T-helper 1 cell (primary cell): ENCODE measurements around the gene MR1.
"Not testable (repeated sequence)": the region's sequence is repeated elsewhere in the genome, so short reads cannot be mapped to it uniquely, and the experiment has no call there.

Experiments used
- DNase-seq, 5 donors: peaks; one replicate each; pipeline ENCODE4 v3.0.0-alpha.2; 2012 to 2020

MR1 gene

DNA sequence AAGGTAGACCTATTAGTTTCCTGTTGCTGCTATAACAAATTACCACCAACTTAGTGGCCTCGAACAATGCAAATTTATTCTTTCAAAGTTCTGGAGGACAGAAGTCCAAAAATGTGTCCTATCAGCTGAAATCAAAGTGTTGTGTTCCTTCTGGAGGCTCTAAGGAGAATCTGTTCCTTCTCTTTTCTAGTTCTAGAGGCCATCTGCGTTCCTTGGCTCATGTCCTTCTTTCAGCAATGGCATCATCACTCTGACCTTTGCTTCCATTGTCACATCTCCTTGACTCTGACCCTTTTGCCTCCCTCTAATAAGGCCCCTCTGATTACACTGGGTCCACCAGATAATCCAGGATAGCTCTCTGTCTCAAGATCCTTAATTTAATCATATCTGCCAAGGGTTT, 1.2 kb upstream of the MR1 start:
- DNase-seq, result no peak

DNA sequence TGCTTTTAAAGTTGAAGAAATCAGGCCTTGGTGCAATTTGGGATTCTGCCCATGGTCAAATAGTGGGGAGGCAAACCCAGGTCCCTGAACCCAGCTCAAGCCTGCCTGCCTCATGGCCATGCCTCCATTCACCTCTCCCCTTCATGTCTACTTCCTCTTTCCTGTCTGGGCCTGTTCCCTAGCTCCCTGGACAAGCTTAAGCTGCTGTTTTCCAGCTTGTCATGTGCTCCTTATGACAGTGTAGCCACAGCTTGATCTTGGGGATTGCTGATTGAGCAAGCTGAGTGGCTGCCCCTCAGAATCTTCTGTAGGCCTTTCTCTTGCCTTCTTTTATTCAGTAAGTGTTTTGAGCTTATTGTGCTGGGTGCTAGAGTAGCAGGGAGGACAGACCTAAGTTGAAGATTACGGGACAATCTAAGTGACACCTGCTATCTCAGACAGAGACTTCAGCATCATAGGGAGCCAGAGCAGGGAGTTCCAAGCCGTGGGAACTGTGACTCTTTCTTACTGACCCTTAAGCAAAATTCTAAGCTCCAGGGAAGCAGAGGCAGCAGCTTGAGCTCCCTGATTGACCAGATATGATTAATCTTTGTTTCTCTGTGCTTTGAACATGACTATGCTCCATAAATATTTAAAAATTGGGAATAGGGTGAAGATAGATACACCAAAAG, 520 bp upstream of the MR1 start:
- peak in 2 of 5 donors; percentile 17 to 58 for DNase-seq

DNA sequence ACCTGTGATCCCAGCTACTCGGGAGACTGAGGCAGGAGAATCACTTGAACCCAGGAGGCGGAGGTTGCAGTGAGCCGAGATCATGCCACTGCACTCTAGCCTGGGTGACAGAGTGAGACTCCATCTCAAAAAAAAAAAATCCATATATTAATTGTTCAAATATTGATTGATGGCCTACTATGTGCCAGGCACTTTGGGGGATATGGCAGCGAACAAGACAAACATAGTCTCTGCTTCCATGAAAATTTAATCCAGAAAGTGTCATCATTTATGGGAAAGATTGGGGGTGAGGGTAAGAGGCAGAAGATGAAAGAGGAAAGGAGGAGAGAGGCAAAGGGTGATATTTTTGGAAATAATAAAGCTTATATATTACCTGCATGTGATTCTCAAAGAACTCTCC, 1.4 kb downstream of the MR1 start:
- DNase-seq, result not testable (repeated sequence)

DNA sequence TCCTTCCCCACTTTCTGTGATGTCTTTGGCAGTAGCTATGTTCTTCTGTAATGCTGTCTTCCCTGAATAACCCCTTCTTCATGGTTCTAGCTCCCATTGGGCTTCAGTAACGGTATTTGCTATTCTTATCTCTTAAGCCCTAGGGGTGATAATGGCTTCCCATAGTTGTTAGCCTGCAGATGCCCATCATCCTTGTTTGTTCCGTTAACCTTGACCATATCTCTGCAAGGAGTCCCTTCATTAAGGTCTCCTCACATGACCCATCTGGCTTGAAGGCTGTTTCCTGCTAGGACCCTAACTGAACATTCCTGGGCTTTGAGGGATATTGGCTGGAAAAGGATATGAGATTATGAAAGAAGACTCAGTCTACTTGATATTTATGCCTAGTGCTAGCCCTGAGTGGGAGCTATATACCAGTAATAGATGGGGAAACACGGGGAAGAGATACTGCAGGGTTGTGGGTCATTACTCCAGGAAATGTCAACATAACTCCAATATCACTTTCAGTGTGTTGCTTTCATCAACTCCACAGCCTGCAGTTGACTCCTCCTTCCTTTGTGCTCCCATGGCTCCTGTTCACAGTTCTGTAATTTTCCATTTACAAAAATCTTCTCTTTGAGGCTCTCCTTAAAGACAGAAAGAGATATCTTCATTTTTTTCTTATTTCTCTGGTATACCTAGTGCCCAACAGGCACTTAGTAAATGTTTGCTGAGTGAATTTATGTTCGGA, 2.5 kb downstream of the MR1 start:
- DNase-seq, result no peak

DNA sequence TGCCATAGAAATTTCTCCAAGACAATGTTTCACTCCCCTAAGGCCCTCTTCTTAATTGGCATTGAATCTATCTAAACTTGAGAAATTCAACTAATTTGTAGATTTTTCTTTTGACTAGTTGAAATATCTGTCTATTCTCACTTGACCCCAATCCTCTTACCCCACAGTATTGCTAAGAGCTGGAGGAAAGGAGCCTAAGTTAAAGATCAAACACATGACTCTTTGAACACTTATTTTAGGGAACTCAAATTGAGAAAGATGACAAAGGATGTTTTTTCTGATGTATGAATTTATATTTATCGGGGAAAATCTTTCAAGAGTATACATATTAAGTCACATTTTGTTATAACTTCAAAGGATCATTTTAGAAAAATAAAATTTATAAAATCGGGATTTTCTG, 3.6 kb downstream of the MR1 start:
- no peak for DNase-seq

DNA sequence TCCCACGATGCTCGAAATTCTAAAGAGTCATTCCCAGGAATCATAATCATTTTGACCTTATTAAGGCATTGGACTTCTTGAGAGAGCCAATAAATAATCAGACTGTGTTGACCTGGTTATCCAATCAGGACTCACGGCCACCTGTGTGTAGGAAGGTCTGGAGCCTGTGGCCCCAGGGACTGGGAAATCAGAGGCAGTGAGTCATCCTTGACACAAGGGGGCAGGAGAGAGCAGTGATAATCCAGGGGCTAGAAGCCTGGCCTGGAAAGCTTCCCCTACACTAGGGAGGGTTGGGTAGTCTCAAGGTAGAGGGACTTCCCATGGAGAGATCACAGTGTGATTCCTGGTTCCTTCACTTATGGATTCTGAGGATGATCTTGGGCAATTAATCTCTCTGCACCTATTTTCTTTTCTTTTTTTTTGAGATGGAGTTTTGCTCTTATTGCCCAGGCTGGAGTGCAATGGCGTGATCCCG, 4.7 kb downstream of the MR1 start:
- peak in 4 of 5 donors; percentile 45 to 65 (median 60) for DNase-seq

DNA sequence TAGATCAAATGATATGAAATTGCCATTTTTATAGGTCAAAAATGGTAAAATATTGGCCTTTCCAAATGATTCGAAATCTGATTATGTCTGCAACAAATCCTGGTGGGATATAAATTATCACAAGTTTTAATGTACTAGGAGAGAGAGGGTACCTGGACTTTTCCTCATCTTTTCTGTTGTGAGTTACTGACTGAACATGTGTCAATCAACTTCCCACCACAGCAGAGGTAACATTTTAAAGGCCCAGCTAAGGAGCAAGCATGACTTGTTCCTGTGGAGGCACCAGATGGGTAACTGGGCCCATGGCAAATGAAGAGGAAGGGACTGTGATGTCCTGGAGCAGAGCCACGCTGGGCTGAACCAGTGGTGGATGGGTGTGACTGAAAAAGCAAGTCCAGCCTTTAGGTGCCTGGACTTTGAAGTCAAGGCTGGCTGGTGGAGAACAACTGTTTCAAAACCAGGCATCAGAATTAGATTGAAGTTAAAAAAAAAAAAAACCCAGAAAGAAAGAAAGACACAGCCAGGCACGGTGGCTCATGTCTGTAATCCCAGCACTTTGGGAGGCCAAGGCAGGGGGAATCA, 6.6 kb downstream of the MR1 start:
- DNase-seq, result no peak

DNA sequence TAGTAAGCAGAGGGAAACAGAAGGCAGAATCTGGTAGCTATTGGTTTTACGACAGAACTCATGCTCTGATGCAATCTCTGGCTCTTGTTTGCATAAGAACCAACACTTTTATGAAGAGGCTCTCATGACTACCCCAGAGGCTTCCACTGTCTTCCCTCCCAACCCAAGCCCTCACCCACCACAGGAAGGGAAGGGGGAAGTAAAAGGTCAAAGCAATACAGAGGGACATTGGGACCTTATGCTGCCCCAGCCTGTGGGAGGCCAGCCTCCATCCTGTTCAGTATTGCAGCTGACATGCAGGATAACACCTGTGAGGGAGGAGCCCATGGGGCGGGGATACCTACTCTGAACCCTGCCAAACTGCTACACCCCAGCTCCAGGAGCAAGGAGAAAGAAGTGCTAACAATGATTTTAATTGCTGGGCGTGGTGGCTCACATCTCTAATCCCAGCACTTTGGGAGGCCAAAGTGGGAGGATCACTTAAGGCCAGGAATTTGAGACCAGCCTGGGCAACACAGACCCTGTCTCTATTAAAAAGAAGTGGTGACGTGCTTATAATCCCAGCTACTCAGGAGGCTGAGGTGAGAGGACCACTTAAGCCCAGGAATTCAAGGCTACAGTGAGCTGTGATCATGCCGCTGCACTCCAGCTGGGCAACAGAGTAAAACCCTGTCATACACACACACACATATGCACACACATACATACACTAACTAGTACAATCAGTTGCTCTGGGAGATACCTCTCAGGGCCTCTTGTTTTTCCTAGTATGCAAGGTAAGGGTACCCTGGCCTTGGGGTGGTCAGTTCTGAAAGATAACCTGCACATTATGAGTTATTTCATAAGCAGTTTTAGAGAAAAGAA, 9.5 kb downstream of the MR1 start:
- DNase-seq, result peak in 1 of 5 donors; percentile 23

DNA sequence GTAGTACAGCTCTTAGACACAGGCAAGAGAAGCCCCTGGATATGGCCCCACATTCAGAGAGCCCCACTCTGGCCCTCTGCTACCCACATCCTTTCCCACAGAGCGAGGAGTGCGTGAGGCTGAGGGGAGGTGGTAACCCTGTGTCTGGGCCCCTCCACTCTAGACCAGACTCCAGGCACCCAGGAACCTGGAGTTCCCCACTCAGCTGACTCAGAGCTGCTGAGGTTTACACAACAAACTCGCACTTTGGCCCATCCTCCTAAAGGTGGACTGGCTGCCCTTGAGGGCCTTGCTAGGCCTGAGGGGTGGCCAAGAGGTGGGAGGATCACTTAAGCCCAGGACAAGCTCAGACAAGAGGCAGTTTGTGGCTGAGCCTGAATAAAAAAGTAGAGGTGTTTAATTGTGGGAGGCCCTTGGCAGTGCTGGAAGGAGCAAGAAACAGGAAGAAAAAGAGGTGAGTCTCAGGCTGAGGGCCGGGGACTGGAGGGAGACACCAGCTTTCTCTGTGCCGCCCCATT, 10.7 kb downstream of the MR1 start:
- peak in 1 of 5 donors; percentile 56 for DNase-seq

DNA sequence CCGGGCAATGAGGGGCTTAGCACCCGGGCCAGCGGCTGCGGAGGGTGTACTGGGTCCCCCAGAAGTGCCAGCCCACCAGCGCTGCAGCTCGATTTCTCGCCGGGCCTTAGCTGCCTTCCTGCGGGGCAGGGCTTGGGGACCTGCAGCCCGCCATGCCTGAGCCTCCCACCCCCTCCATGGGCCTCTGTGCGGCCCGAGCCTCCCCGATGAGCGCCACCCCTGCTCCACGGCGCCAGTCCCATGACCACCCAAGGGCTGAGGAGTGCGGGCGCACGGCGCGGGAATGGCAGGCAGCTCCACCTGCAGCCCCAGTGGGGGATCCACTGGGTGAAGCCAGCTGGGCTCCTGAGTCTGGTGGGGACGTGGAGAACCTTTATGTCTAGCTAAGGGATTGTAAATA, 12.2 kb downstream of the MR1 start:
- DNase-seq, result not testable (repeated sequence)

DNA sequence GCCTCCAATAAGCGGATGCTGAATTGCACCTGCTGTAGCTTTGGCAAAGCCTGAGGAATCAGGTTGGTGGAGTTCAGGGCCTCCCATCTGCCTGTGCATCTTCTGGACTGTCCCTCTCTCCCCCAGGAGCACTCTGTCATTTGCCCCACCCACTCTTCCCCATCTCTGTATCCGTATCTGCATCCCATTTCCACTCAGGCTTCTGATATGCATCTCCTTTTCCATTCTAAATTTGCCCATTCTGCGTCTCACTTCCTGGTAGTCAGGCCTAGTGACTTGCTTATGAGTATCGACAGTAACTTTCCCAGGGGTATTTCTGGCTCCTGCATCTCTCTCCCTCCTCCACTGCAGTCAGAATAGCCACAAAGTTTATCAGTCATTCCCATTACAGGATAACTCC, 15.6 kb downstream of the MR1 start:
- no peak for DNase-seq

DNA sequence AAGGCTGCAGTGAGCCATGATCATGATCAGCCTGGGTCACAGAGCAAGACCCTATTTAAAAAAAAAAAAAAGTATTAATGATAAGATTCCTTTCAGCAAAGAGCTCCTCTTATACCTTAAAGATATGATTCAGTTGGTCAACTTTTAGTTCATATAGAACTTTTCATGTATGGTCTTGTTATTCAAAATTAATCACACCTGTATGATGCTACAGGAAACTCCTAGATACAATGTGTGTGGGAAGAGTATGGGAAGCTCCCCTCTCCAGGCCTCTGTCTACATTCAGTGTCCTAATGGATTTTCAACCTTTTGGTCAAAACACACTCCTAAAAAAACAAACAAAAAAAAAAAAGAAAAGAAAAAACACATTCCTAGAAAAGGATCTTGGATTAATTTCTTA, 17.1 kb downstream of the MR1 start:
- no peak for DNase-seq

DNA sequence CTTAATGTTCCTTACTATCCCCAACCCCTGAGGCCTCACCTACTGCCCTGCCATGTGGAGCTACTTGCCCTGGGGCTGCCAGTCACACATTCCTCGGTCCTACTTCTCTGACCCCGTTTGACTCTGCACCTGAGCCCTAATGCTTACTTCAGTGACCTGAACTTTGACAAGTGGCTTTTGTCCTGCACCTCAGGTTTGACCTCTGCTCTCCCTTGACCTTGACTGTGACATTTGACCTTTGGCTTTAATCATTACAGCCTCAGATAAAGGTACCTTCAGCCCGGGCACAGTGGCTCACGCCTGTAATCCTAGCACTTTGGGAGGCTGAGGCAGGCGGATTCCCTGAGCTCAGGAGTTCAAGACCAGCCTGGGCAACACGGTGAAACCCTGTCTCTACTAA, 22.8 kb downstream of the MR1 start:
- DNase-seq, result no peak

DNA sequence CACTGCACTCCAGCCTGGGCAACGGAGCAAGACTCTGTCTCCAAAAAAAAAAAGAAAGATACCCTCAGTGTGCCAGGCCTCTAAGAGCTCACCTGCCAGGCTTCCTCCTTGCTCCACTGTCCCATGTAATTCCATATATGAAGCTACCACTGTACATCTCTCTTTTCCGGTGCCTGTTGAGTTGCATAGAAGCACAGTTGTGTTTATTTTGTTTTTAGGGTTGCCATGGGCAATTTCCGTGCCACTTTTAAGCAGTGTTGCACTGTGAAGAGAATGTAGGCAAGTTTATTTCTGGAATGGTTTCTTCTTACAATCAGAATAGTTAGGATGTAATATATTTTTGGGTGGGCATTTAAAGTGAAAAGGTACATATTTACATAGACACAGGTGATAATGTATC, 23.3 kb downstream of the MR1 start:
- DNase-seq, result no peak

DNA sequence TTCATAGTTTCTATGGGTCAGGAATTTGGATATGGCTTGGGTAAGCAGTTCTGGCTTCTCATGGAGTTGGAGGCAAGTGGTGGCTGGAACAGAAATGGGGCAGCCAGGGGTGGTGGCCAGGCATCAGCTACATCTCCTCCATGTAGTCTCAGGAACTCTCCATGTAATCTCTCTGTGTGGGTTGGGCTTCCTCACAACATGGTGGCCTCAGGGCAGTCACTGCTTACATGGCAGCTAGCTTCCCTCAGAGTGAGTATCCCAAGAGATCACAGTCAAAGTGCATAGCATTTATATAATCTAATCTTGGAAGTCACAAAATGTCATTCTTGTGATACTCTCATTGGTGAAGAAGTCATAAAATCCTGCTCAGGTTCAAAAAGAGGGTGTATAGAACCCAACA, 25.7 kb downstream of the MR1 start:
- no peak for DNase-seq

DNA sequence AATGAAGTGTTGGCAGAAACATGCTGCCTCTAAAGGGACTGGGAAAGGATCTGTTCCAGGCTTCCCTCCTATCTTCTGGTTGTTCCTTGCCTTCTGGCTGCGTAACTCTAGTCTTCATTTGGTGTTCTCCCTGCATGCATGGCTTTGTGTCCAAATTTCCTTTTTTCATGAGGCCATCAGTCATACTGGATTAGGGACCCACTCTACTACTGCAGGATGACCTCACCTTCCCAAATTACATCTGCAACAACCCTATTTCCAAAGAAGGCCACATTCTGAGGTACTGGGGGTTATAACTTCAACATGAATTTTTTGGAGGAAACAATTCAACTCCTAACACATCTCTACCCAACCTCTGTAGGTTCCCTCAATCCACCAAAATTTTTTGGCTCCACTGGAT, 26.3 kb downstream of the MR1 start:
- DNase-seq, result no peak

DNA sequence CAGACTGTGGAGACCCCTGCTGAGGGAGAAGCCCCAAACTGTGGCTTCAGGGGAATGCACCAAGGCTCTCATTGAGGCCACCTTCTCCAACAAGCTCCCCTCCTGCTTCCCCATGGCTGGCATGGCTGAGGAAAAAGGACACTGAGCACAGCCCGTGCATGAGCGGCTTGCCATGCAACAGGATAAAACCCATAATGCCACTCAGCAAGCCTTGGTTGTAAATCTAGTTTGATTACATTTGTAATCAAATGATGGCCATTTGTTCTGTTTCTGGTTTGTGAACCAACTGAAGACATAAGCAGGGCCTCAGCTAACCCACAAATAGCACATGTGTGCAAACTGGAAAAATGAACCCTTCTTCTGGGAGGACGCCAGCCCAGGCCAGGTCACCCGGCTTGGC, 27.2 kb downstream of the MR1 start:
- not testable (repeated sequence) for DNase-seq

DNA sequence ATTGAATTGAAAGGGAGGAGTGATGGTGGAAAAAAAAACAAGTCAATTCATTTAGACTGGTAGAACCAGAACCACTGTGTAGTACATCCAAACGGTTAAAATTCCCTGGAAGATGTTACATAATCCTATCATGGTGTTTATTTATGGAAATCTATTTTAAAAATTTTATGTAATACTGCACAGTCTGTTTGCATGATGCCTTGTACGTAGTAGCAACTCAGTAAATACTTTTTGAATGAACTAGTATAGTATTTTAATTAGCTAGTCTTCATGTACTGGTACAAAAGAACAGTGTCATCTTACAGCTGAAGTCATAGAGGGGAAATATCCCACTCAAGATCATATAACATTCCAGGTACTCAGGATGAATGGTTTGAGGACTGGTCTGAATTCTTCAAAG, 27.7 kb downstream of the MR1 start:
- DNase-seq, result no peak

DNA sequence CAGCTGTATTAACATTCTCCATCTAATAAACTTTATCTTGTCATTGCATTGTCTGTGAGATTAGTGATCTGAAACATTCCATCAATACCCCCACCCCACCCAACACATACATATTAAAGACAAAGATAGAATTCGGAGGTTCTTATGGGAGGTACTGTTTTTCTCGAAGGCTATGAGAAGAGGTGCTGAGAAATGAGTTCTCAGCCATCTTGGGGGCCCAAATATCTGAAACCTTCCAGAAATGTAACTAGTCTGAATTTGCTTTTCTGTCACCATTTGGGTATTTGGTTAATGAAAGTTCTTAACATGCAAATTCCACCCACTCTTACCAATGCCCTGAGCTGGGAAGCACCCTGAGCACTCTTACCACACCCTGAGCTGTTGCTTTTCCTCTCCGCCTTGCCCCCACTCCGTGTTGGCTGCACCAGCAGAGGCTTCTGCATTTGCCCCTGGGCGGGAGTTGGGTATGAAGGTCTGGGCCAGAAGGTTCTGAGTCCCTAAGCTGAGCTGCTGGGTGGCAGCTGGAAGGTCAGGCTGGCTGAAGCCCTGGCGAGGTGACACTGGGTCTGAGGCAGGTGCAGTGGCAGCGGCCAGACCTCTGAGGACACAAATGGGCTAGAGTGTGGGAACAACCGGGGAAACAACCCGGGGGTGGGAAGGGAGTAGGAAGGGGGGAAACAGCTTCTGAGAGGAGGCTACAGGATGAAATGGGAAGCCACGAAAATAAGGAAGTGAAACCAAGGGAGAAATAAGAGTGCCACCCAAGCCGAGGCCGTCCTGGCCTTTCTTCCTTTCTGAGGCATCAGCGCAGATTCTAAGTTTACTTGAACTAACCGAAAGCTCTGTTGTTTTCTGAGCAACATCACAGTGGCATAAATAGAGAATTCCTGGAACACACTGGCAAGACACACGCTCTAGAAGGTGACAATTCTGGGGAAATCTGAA, 28.4 kb downstream of the MR1 start:
- no peak for DNase-seq

DNA sequence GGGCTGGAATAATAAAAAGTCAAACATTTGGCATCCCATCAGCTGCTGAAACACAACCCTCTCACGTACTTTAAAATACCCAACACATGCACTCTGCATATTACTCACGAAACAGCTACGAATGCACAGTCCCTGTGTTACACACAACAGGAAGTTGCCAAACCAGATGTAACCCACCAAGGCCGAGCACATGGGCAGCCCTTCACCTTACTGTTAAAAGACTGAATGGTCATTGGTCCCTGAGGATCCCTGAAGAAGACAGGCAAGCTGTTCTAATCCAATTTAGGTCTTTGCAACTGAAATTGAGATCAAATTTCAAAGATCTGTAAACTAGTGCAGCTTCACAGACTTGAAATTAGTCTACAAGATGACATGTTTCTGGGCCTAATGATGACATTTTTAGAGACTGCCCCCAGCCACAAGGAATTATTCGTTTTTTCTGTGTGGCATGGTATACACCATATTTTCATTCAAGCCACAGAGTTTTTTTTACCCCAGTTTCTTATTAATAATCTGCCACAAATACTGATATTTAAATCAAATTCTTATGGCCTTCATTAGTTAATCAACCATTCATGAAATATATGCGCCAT, 29.1 kb downstream of the MR1 start:
- DNase-seq, result peak in 1 of 5 donors; percentile 72

DNA sequence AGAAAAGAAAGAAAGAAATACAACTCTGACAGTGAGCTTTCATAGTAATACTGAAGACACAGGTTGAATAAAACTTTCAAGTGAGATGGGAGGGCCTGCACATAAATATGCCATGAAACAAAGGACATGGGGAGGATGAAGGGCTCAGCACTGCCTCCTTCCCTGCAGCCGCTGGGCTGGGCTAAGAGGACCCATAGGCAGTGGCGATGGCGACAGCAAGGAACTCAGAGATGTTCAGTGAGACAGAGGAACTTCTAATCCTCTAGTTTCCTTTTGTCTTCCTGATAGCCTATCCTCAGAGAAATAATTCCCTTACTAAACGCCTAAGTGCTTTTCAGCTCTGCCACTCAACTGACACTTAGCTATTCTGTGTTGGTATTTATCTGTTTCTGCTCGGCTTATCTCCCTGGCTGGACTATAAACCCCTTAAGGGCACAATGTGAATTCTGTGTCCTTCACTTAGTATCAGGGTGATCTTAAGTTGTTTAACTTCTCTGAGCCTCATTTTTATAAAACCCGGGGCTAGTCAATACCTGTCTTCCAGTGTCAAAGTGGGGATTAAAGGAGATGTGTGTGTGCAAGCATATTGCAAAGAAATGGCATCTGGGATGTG, 30.3 kb downstream of the MR1 start:
- DNase-seq, result no peak
